ENCODE data around the gene CNTNAP5.
"Not testable (repeated sequence)": the region's sequence is repeated elsewhere in the genome, so short reads cannot be mapped to it uniquely, and the experiment has no call there.

The CNTNAP5 gene

DNA sequence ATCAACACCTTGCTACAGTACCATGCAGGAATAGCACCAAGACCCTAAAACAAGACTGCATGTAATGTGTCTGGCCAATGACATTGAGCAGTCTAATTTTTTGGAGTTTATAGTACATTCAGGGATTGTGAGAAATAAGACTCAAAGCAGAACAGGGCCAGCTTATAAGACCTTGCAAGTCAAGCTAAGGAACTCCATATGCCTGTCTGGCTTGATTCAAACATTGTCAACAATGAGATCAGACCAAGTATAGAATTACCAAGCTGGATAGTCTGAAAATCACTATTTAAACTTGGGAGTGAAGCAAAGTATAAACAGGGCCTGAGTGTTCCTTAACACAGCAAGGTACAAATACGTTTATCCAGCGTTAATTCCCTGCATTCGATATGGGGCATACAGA is 370.9 kb downstream of the CNTNAP5 start:
- H3K27me3 ChIP-seq (ENCODE audit: control insufficient read depth, insufficient read depth, low read length): no peaks in the 10 kb centered on the region
- no peaks in the 10 kb centered on the region for H3K4me1 ChIP-seq (ENCODE audit: control insufficient read depth, insufficient read depth, low read length)
- H3K36me3 ChIP-seq (ENCODE audit: control insufficient read depth, insufficient read depth, low read length): no peaks in the 10 kb centered on the region
- no peak overlapping the region for H3K4me3 ChIP-seq (ENCODE audit: low read depth, low read length)
- H3K9me3 ChIP-seq (ENCODE audit: control insufficient read depth, insufficient read depth, low read length): no peaks in the 10 kb centered on the region
- no peak overlapping the region for H3K9ac ChIP-seq (ENCODE audit: low read depth, low read length)

DNA sequence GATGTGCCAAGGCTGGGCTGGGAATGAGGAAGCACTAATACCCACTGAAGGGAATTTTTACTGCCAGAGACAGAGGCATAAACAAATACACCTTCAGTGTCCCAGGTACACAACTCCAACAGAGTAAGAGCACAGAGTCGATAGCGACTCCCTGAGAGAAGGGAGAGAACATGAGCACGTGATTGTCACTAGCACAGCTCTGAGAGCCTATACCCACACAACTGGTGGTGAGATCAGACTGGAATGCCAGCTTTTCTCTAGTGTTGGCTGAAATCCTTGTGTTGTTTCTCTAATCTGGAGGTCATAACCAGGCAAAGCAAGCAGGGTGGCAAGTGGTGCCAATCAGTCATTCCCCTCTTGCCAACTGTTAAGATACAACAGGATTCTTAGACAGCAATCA is 377.2 kb downstream of the CNTNAP5 start:
- Histone ChIP-seq H3K9ac (ENCODE audit: low read depth, low read length) (no peak overlapping the region), H3K4me1 (ENCODE audit: control insufficient read depth, insufficient read depth, low read length) (no peaks in the 10 kb centered on the region), H3K27me3 (ENCODE audit: control insufficient read depth, insufficient read depth, low read length) (no peaks in the 10 kb centered on the region), H3K4me3 (ENCODE audit: low read depth, low read length) (no peak overlapping the region), H3K36me3 (ENCODE audit: control insufficient read depth, insufficient read depth, low read length) (no peaks in the 10 kb centered on the region), H3K9me3 (ENCODE audit: control insufficient read depth, insufficient read depth, low read length) (no peaks in the 10 kb centered on the region)

DNA sequence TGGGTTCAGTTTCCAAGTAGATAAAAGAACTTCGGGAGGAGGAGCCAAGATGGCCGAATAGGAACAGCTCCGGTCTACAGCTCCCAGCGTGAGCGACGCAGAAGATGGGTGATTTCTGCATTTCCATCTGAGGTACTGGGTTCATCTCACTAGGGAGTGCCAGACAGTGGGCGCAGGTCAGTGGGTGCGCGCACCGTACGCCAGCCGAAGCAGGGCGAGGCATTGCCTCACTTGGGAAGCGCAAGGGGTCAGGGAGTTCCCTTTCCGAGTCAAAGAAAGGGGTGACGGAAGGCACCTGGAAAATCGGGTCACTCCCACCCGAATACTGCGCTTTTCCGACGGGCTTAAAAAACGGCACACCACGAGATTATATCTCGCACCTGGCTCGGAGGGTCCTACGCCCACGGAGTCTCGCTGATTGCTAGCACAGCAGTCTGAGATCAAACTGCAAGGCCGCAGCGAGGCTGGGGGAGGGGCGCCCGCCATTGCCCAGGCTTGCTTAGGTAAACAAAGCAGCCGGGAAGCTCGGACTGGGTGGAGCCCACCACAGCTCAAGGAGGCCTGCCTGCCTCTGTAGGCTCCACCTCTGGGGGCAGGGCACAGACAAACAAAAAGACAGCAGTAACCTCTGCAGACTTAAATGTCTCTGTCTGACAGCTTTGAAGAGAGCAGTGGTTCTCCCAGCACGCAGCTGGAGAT is 382.9 kb downstream of the CNTNAP5 start:
- H3K9ac ChIP-seq (ENCODE audit: low read depth, low read length); H3K4me3 ChIP-seq (ENCODE audit: low read depth, low read length); H3K27me3 ChIP-seq (ENCODE audit: control insufficient read depth, insufficient read depth, low read length); H3K36me3 ChIP-seq (ENCODE audit: control insufficient read depth, insufficient read depth, low read length); H3K9me3 ChIP-seq (ENCODE audit: control insufficient read depth, insufficient read depth, low read length); H3K4me1 ChIP-seq (ENCODE audit: control insufficient read depth, insufficient read depth, low read length): not testable (repeated sequence)

DNA sequence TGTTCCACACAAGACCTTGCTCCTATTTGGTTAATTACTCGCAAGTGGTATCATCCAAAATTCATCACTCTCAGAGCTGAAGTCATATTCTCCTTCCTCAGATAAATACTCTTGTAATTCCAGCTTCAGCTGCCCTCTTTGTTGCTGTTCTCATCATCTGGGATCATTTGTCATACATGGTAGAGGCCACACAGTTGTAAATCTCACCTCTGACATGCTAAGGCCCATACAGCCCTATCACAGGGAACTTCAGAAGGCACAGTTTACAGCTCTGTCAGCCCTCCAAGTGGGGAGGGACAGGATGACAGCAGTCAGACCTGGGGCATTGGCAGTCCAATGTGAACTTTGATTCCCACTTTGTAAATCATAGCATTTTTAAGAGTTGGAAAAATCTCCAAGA is 399.0 kb downstream of the CNTNAP5 start:
- H3K4me3 ChIP-seq (ENCODE audit: low read depth, low read length): no peak overlapping the region
- H3K36me3 ChIP-seq (ENCODE audit: control insufficient read depth, insufficient read depth, low read length): no peaks in the 10 kb centered on the region
- no peaks in the 10 kb centered on the region for H3K27me3 ChIP-seq (ENCODE audit: control insufficient read depth, insufficient read depth, low read length)

DNA sequence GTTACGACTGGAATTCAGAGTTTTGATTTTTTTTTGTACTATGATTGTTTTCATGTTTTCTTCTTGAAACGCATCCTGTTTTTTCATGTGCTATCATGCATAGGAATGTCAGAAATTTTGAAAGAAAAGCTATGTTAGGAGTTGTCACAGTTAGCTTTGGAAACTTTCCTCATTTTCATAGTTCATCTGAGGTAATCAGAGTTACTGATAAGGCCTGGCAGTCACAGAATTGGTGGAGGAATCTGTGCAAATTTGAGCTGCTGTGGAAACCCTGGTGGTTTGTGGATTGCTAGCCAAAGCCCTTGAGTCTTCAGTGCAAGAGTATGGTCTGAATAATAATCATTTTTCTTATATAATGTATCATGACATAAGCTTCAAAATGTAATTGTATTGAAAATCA is 401.0 kb downstream of the CNTNAP5 start:
- Histone ChIP-seq H3K4me3 (ENCODE audit: low read depth, low read length) (no peak overlapping the region), H3K4me1 (ENCODE audit: control insufficient read depth, insufficient read depth, low read length) (no peaks in the 10 kb centered on the region), H3K27me3 (ENCODE audit: control insufficient read depth, insufficient read depth, low read length) (no peaks in the 10 kb centered on the region), H3K9me3 (ENCODE audit: control insufficient read depth, insufficient read depth, low read length) (no peaks in the 10 kb centered on the region), H3K36me3 (ENCODE audit: control insufficient read depth, insufficient read depth, low read length) (no peaks in the 10 kb centered on the region), H3K9ac (ENCODE audit: low read depth, low read length) (no peak overlapping the region)

More for the DNA sequence above, 399.0 kb downstream of the CNTNAP5 start:
- H3K9me3 ChIP-seq (ENCODE audit: control insufficient read depth, insufficient read depth, low read length): no peaks in the 10 kb centered on the region
- no peaks in the 10 kb centered on the region for H3K4me1 ChIP-seq (ENCODE audit: control insufficient read depth, insufficient read depth, low read length)
- no peak overlapping the region for H3K9ac ChIP-seq (ENCODE audit: low read depth, low read length)

DNA sequence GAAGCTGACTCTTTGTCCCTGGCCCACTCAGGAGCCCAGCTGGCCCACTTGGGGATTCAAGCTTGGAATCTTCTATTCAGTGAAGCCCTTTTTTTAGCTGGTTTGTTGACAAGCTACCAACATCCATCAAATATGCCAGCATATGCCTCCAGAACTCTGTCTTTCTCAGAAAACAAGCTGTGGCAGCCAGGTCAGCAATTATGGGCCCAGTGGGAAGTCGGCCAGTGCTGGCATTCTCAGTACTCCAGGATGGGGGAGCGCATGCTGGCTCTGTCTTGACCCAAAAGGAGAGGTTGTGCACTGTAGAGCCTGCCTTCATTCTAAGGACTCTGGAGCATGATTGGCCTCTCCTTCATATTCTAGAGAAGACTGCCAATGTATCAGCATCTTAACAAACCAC is 401.5 kb downstream of the CNTNAP5 start:
- H3K9me3 ChIP-seq (ENCODE audit: control insufficient read depth, insufficient read depth, low read length): no peaks in the 10 kb centered on the region
- H3K4me1 ChIP-seq (ENCODE audit: control insufficient read depth, insufficient read depth, low read length): no peaks in the 10 kb centered on the region
- no peaks in the 10 kb centered on the region for H3K36me3 ChIP-seq (ENCODE audit: control insufficient read depth, insufficient read depth, low read length)
- no peaks in the 10 kb centered on the region for H3K27me3 ChIP-seq (ENCODE audit: control insufficient read depth, insufficient read depth, low read length)
- H3K4me3 ChIP-seq (ENCODE audit: low read depth, low read length): no peak overlapping the region
- no peak overlapping the region for H3K9ac ChIP-seq (ENCODE audit: low read depth, low read length)

DNA sequence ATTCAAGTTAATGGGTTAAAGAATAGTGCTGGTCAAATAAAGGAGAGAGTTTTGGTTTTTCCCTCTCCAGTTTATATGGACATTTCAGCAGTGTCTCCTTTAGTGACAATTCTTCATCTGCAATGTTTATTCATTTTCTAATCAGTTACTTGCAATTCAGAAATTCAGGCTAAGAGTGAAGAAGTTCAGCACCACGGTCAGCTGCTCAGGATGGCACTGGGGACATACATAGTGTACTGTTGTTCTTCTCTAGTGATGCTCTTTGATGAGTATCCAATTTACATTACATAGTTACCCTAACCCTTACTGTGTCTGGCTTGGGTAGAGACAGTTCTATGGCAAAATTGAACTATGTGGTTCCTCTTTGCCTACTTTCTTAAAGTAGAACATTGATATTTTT is 412.7 kb downstream of the CNTNAP5 start:
- Histone ChIP-seq H3K4me3 (ENCODE audit: low read depth, low read length) (no peak overlapping the region), H3K9ac (ENCODE audit: low read depth, low read length) (no peak overlapping the region), H3K27me3 (ENCODE audit: control insufficient read depth, insufficient read depth, low read length) (no peaks in the 10 kb centered on the region), H3K4me1 (ENCODE audit: control insufficient read depth, insufficient read depth, low read length) (no peaks in the 10 kb centered on the region), H3K9me3 (ENCODE audit: control insufficient read depth, insufficient read depth, low read length) (no peaks in the 10 kb centered on the region), H3K36me3 (ENCODE audit: control insufficient read depth, insufficient read depth, low read length) (no peaks in the 10 kb centered on the region)

DNA sequence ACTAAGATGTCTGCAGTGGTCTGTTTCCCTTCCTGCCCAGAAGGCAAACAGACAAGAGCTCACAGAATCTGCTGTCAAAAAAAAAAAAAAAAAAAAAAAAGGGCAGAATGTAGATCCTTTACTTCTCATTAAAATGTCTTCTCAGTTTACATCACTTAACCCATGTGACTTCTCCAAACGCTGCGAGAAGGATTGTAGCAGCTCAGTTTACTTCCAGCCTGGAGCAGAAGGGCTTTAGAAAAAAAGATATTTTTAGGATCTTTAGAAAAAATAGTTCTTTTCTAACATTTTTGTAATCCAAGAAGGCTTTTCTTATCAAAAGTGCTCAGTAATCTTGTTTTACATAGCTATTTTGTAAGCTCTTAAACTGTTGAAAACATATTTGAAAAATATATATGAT is 425.4 kb downstream of the CNTNAP5 start:
- Histone ChIP-seq H3K4me1 (ENCODE audit: control insufficient read depth, insufficient read depth, low read length) (no peaks in the 10 kb centered on the region), H3K9ac (ENCODE audit: low read depth, low read length) (no peak overlapping the region), H3K27me3 (ENCODE audit: control insufficient read depth, insufficient read depth, low read length) (no peaks in the 10 kb centered on the region)

DNA sequence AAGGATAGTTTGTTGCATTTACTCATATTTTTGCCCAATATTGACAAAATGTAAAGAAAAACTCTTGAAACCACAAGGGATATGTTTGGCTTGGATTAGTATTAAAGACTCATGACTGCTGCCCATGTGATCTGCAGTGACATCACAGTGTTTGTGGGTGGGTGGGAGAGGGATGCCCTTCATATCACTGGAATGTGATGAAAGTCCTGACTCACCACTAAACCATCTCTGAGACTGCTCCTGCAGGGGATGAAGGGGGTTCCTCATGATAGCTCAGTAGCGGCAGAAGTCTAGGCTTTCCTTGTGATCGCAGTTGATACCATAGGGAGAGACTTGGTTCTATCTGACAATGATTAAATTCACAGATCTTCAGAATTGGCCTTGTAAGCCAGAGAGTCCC is 451.2 kb downstream of the CNTNAP5 start:
- peaks cover 3% of the 10 kb centered on the region for H3K4me1 ChIP-seq (ENCODE audit: control insufficient read depth, insufficient read depth, low read length)

More for the DNA sequence above, 425.4 kb downstream of the CNTNAP5 start:
- Histone ChIP-seq H3K36me3 (ENCODE audit: control insufficient read depth, insufficient read depth, low read length) (no peaks in the 10 kb centered on the region), H3K4me3 (ENCODE audit: low read depth, low read length) (no peak overlapping the region), H3K9me3 (ENCODE audit: control insufficient read depth, insufficient read depth, low read length) (no peaks in the 10 kb centered on the region)

DNA sequence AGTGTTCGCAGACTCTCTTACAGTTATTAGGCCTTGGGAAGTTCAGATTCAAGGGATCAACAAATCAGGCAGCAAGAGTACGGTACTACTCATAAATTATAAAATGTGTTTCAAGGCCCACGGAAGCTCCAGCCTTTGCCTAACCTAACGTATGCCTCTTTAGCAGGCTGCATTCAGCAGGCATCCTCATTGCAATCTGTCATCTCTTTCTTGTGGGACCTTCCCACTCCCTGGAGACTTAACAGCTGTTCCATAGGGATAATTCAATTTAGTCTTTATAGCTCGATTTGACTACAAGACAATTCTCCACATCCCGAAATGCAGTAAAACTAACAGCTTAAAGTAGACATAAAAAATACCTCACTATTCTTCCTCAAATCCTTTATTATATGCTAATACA is 453.7 kb downstream of the CNTNAP5 start:
- no peaks in the 10 kb centered on the region for H3K27me3 ChIP-seq (ENCODE audit: control insufficient read depth, insufficient read depth, low read length)
- H3K9me3 ChIP-seq (ENCODE audit: control insufficient read depth, insufficient read depth, low read length): no peaks in the 10 kb centered on the region
- no peak overlapping the region for H3K4me3 ChIP-seq (ENCODE audit: low read depth, low read length)
- peaks cover 3% of the 10 kb centered on the region for H3K4me1 ChIP-seq (ENCODE audit: control insufficient read depth, insufficient read depth, low read length)
- no peak overlapping the region for H3K9ac ChIP-seq (ENCODE audit: low read depth, low read length)
- no peaks in the 10 kb centered on the region for H3K36me3 ChIP-seq (ENCODE audit: control insufficient read depth, insufficient read depth, low read length)

More for the DNA sequence above, 451.2 kb downstream of the CNTNAP5 start:
- no peak overlapping the region for H3K4me3 ChIP-seq (ENCODE audit: low read depth, low read length)
- no peak overlapping the region for H3K9ac ChIP-seq (ENCODE audit: low read depth, low read length)
- H3K27me3 ChIP-seq (ENCODE audit: control insufficient read depth, insufficient read depth, low read length): no peaks in the 10 kb centered on the region
- H3K36me3 ChIP-seq (ENCODE audit: control insufficient read depth, insufficient read depth, low read length): no peaks in the 10 kb centered on the region
- H3K9me3 ChIP-seq (ENCODE audit: control insufficient read depth, insufficient read depth, low read length): no peaks in the 10 kb centered on the region

DNA sequence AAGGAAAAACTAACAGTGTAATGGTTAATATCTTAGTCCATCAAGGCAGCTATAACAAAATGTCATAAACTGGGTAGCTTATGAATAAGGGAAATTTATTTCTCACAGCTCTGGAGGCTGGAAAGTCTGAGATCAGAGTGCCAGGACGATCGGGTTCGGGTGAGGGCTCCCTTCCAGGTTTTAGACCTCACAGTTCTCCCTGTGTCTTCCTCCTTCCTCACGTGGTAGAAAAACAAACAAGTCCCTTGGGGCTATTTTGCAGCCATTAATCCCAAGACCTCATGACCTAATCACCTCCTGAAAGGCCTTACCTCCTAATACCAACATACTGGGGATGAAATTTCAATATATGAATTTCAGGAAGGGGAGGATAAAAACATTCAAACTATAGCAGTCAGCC is 455.9 kb downstream of the CNTNAP5 start:
- Histone ChIP-seq H3K9me3 (ENCODE audit: control insufficient read depth, insufficient read depth, low read length) (peaks cover 2% of the 10 kb centered on the region), H3K4me1 (ENCODE audit: control insufficient read depth, insufficient read depth, low read length) (peaks cover 3% of the 10 kb centered on the region), H3K4me3 (ENCODE audit: low read depth, low read length) (no peak overlapping the region), H3K27me3 (ENCODE audit: control insufficient read depth, insufficient read depth, low read length) (no peaks in the 10 kb centered on the region), H3K36me3 (ENCODE audit: control insufficient read depth, insufficient read depth, low read length) (no peaks in the 10 kb centered on the region), H3K9ac (ENCODE audit: low read depth, low read length) (no peak overlapping the region)

DNA sequence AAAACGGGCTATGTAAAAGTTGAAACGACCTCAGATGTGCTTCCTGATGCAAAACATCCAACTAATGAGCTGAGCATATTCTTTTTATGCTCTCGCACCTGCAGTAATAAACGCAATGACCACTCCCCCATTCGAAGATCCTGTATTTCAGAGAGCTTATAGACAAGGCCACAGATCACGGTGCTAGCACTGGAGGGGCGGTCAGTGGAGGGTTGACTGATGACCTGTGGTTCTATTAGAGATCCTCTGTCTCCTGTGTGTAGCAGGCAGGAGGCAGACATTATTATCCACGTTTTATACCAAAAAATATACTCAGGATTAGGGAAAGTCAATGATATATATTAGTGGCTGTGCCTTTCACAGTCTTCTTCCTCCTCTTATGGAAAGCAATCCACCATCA is 457.0 kb downstream of the CNTNAP5 start:
- H3K9me3 ChIP-seq (ENCODE audit: control insufficient read depth, insufficient read depth, low read length): peaks cover 3% of the 10 kb centered on the region
- no peaks in the 10 kb centered on the region for H3K27me3 ChIP-seq (ENCODE audit: control insufficient read depth, insufficient read depth, low read length)

More for the DNA sequence above, 457.0 kb downstream of the CNTNAP5 start:
- peaks cover 3% of the 10 kb centered on the region for H3K4me1 ChIP-seq (ENCODE audit: control insufficient read depth, insufficient read depth, low read length)
- H3K9ac ChIP-seq (ENCODE audit: low read depth, low read length): no peak overlapping the region
- H3K36me3 ChIP-seq (ENCODE audit: control insufficient read depth, insufficient read depth, low read length): no peaks in the 10 kb centered on the region
- H3K4me3 ChIP-seq (ENCODE audit: low read depth, low read length): no peak overlapping the region

Data from iPS-15b (cell line).